ENCODE measurements around the gene CTNNBIP1. TPM values are rescaled to one million over a fixed set of nuclear protein-coding genes. Genes with fewer than 3 reads are reported as not detected.

CTNNBIP1 gene
- total RNA-seq, 6 experiments from 2014 or later, result 19.7 to 25.5 (median 21.4) TPM

DNA sequence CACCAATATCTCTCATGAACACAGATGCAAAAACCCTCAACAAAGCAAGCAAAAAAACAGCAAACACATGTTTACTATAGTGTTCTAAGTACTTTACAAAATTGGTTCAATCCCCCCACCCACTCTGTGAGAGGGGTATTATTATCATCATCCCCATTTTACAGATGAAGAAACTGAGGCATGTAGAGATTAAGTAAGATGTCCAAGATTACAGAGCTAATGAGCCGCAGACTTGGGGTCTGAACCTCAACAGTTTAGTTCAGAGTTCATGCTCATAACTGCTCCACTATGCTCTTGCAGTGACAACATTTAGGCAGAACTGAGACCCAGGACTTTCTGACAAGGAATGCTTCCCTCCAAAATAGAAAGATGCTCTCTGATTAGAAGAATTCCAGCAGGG, 108.2 kb downstream of the CTNNBIP1 start:
- Mint-ChIP-seq H3K27ac (no peak overlapping the region), H3K4me1 (ENCODE audit: low read depth) (peaks cover 9% of the 10 kb centered on the region), H3K4me3 (no peak overlapping the region), H3K9me3 (no peaks in the 10 kb centered on the region), H3K27me3 (ENCODE audit: insufficient read depth) (no peaks in the 10 kb centered on the region), H3K36me3 (ENCODE audit: low read depth) (no peaks in the 10 kb centered on the region)
- no peak for DNase-seq
- TF ChIP-seq, protein P1, sequence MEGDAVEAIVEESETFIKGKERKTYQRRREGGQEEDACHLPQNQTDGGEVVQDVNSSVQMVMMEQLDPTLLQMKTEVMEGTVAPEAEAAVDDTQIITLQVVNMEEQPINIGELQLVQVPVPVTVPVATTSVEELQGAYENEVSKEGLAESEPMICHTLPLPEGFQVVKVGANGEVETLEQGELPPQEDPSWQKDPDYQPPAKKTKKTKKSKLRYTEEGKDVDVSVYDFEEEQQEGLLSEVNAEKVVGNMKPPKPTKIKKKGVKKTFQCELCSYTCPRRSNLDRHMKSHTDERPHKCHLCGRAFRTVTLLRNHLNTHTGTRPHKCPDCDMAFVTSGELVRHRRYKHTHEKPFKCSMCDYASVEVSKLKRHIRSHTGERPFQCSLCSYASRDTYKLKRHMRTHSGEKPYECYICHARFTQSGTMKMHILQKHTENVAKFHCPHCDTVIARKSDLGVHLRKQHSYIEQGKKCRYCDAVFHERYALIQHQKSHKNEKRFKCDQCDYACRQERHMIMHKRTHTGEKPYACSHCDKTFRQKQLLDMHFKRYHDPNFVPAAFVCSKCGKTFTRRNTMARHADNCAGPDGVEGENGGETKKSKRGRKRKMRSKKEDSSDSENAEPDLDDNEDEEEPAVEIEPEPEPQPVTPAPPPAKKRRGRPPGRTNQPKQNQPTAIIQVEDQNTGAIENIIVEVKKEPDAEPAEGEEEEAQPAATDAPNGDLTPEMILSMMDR (IDR thresholded peaks at IDR 0.05), result no peak

Other genes with a start within 250 kb of the CTNNBIP1 start
- 100 to 1,000 TPM; 128 to 151 (median 137) TPM for gene CLSTN1, start 86.3 kb downstream of the CTNNBIP1 start, total RNA-seq (2021; fragmentation: NEBNext Ultra II Directional; extraction: Animal tissue kit (Norgen Biotek cat#: 25700))
- gene LZIC, start 33.1 kb upstream of the CTNNBIP1 start, total RNA-seq (2021; fragmentation: NEBNext Ultra II Directional; extraction: Animal tissue kit (Norgen Biotek cat#: 25700)), result 10 to 100 TPM; 28.0 to 34.8 (median 30.9) TPM
- gene NMNAT1, start 33.2 kb upstream of the CTNNBIP1 start, total RNA-seq (2021; fragmentation: NEBNext Ultra II Directional; extraction: Animal tissue kit (Norgen Biotek cat#: 25700)), result 10 to 100 TPM; 12.9 to 16.0 (median 14.8) TPM
- under 1 TPM in 4 of 6 experiments, not detected in 2; 0.37 to 0.76 (median 0.47) TPM for gene RBP7, start 87.0 kb upstream of the CTNNBIP1 start, total RNA-seq (2021; fragmentation: NEBNext Ultra II Directional; extraction: Animal tissue kit (Norgen Biotek cat#: 25700))
- 10 to 100 TPM; 46.2 to 66.0 (median 58.6) TPM for gene UBE4B, start 122.7 kb upstream of the CTNNBIP1 start, total RNA-seq (2021; fragmentation: NEBNext Ultra II Directional; extraction: Animal tissue kit (Norgen Biotek cat#: 25700))